HepG2 (cell line): ENCODE results near the gene LIME1. TPM values are rescaled to one million over a fixed set of nuclear protein-coding genes. Genes with fewer than 3 reads are reported as not detected.

Experiments
- EP300 ChIP-seq, 3 experiments: sonication (generic) in 1 of 3; formaldehyde crosslinking in 1 of 3; IDR thresholded peaks; 2 replicates each; pipeline versions ENCODE4 v1.5.1 to v1.6.1; 2011 to 2020; ENCODE audit warnings: low read depth in 2 of 3, low read length in 2 of 3, borderline replicate concordance in 1 of 3, improper control_type of control experiment in 1 of 3, mild to moderate bottlenecking in 1 of 3, missing genetic modification reagents in 1 of 3, moderate library complexity in 1 of 3
- HOXA3 ChIP-seq: sonication (generic); formaldehyde crosslinking; IDR thresholded peaks from 2 replicates; pipeline ENCODE4 v1.5.0; 2020; ENCODE audit warnings: missing genetic modification reagents
- KLF12 ChIP-seq: sonication (generic); formaldehyde crosslinking; IDR thresholded peaks from 2 replicates; pipeline ENCODE4 v1.4.0; 2020; ENCODE audit warnings: missing genetic modification reagents, borderline replicate concordance
- KLF13 ChIP-seq: sonication (generic); formaldehyde crosslinking; IDR thresholded peaks from 2 replicates; pipeline ENCODE4 v1.4.0; 2020; ENCODE audit warnings: mild to moderate bottlenecking, missing genetic modification reagents
- KLF15 ChIP-seq: sonication (generic); formaldehyde crosslinking; IDR thresholded peaks from 2 replicates; pipeline ENCODE4 v1.8.1; 2023; ENCODE audit warnings: borderline replicate concordance, mild to moderate bottlenecking, inconsistent platforms, missing genetic modification reagents, mixed read lengths
- MAFG ChIP-seq: sonication (generic); formaldehyde crosslinking; IDR thresholded peaks from 2 replicates; pipeline ENCODE4 v1.5.1; 2020; ENCODE audit warnings: mild to moderate bottlenecking, missing genetic modification reagents
- MXD4 ChIP-seq: IDR thresholded peaks from 2 replicates; pipeline ENCODE4 v1.6.1; 2016; ENCODE audit warnings: mild to moderate bottlenecking, missing biosample characterization, missing genetic modification reagents
- PLRG1 ChIP-seq: fragments of 450-650 bp; conservative IDR thresholded peaks from 2 replicates; pipeline ENCODE4 v1.6.1; 2016
- POLR2A ChIP-seq, 2 experiments: IDR thresholded peaks; 2 replicates each; pipeline ENCODE4 v1.6.1; 2011; ENCODE audit warnings: low read depth in 2 of 2, low read length in 2 of 2, mild to moderate bottlenecking in 1 of 2, moderate library complexity in 1 of 2; ENCODE audit not compliant: insufficient read depth in 1 of 2
- RFXANK ChIP-seq: IDR thresholded peaks from 2 replicates; pipeline ENCODE4 v1.6.1; 2016
- ZFP37 ChIP-seq: sonication (generic); formaldehyde crosslinking; IDR thresholded peaks from 2 replicates; pipeline ENCODE4 v1.4.0; 2020; ENCODE audit warnings: missing genetic modification reagents, borderline replicate concordance
- ZMAT3 ChIP-seq: sonication (generic); formaldehyde crosslinking; conservative IDR thresholded peaks from 2 replicates; pipeline ENCODE4 v1.7.0; 2021; ENCODE audit warnings: missing genetic modification reagents
- ZNF253 ChIP-seq: sonication (generic); formaldehyde crosslinking; IDR thresholded peaks from 2 replicates; pipeline ENCODE4 v1.8.0; 2022; ENCODE audit warnings: mild to moderate bottlenecking, missing genetic modification reagents, borderline replicate concordance
- ZNF350 ChIP-seq: sonication (generic); formaldehyde crosslinking; IDR thresholded peaks from 2 replicates; pipeline ENCODE4 v1.4.0; 2020; ENCODE audit warnings: mild to moderate bottlenecking, low read depth, missing genetic modification reagents, borderline replicate concordance
- ZNF510 ChIP-seq: sonication (generic); formaldehyde crosslinking; IDR thresholded peaks from 2 replicates; pipeline ENCODE4 v1.4.0; 2020; ENCODE audit warnings: low read depth, mild to moderate bottlenecking, missing genetic modification reagents
- ZNF614 ChIP-seq: IDR thresholded peaks from 2 replicates; pipeline ENCODE4 v1.6.1; 2018; ENCODE audit warnings: missing biosample characterization, missing genetic modification reagents, inconsistent platforms, borderline replicate concordance
- ZNF703 ChIP-seq: sonication (generic); formaldehyde crosslinking; IDR thresholded peaks from 2 replicates; pipeline ENCODE4 v1.5.1; 2020; ENCODE audit warnings: missing genetic modification reagents, mild to moderate bottlenecking, moderate library complexity, borderline replicate concordance
- ZNF75D ChIP-seq: sonication (generic); formaldehyde crosslinking; IDR thresholded peaks from 2 replicates; pipeline ENCODE4 v1.8.1; 2023; ENCODE audit warnings: missing genetic modification reagents, mild to moderate bottlenecking, borderline replicate concordance
- ZNF788 ChIP-seq: sonication (generic); formaldehyde crosslinking; IDR thresholded peaks from 2 replicates; pipeline ENCODE4 v1.5.0; 2020; ENCODE audit warnings: mild to moderate bottlenecking, missing genetic modification reagents, borderline replicate concordance
- polyA plus RNA-seq, 8 experiments: library from polyadenylated mRNA; depleted of rRNA in 3 of 8; stranded (reverse) in 7 of 8; unstranded in 1 of 8; fragments of >200 nt; fragmentation: Illumina TruSeq in 4 of 8; extraction: Trizol in 4 of 8; gene quantifications; 2 replicates each; pipeline versions ENCODE4 v1.2.1 to v1.2.3, GENCODE V29; 2011 to 2016; ENCODE audit warnings: low read depth in 4 of 8, missing spikeins in 1 of 8, mixed read lengths in 1 of 8; ENCODE audit not compliant: insufficient read depth in 1 of 8
- total RNA-seq, 5 experiments: library from RNA; depleted of rRNA; stranded (reverse); fragments of >200 nt; fragmentation: Illumina TruSeq; extraction: Trizol; gene quantifications; 2 replicates each; pipeline ENCODE4 v1.2.3, GENCODE V29; 2016; ENCODE audit warnings: low read depth in 1 of 5
- TF ChIP-seq, protein P1 (sequence below): sonication (generic); formaldehyde crosslinking; IDR thresholded peaks from 2 replicates; pipeline ENCODE4 v1.4.0; 2020; ENCODE audit warnings: missing genetic modification reagents, borderline replicate concordance
- TF ChIP-seq, protein P2 (sequence below): IDR thresholded peaks from 2 replicates; pipeline ENCODE4 v1.6.1; 2018; ENCODE audit warnings: missing genetic modification reagents, mild to moderate bottlenecking, missing compliant biosample characterization

The LIME1 gene
- total and polyA plus RNA-seq, 2 of the 13 experiments (the other 11 are each of a cell fraction or from before 2014, with no cell fraction given) = 13.0 to 61.5 TPM

DNA sequence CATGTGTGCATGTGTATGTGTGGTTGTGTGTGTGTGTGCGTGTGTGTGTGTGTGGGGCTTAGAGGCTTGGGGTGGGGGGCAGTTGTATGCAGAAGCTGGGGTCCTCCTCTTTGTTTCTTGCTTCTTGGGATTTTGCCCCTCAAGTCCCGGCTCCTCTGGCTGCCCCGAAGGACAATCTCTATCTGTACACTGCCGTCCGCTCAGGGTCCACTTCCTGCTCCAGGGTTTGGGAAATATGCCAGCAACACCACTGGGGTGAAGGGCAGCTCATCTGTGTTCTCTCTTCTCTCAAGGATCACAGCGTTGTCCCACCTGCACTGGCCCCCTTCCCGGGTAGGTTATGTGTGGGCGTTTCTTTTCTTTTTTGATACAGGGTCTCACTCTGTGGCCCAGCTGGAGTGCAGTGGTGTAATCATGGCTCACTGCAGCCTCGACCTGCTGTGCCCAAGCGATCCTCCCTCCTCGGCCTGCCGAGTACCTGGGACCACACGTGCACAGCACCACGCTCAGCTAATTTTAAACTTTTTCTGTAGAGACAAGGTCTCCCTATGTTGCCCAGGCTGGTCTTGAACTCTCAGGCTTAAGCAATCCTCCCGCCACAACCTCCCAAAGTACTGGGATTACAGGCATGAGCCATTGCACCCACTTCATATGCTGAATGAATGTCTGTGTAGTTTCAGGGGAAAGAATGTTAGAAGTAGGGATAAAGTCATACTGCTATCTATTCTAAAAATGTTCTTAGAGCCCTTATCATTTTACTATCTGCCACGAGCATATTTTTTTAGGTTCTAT is 28.8 kb downstream of the LIME1 start (continued):
- TF ChIP-seq, protein P1, sequence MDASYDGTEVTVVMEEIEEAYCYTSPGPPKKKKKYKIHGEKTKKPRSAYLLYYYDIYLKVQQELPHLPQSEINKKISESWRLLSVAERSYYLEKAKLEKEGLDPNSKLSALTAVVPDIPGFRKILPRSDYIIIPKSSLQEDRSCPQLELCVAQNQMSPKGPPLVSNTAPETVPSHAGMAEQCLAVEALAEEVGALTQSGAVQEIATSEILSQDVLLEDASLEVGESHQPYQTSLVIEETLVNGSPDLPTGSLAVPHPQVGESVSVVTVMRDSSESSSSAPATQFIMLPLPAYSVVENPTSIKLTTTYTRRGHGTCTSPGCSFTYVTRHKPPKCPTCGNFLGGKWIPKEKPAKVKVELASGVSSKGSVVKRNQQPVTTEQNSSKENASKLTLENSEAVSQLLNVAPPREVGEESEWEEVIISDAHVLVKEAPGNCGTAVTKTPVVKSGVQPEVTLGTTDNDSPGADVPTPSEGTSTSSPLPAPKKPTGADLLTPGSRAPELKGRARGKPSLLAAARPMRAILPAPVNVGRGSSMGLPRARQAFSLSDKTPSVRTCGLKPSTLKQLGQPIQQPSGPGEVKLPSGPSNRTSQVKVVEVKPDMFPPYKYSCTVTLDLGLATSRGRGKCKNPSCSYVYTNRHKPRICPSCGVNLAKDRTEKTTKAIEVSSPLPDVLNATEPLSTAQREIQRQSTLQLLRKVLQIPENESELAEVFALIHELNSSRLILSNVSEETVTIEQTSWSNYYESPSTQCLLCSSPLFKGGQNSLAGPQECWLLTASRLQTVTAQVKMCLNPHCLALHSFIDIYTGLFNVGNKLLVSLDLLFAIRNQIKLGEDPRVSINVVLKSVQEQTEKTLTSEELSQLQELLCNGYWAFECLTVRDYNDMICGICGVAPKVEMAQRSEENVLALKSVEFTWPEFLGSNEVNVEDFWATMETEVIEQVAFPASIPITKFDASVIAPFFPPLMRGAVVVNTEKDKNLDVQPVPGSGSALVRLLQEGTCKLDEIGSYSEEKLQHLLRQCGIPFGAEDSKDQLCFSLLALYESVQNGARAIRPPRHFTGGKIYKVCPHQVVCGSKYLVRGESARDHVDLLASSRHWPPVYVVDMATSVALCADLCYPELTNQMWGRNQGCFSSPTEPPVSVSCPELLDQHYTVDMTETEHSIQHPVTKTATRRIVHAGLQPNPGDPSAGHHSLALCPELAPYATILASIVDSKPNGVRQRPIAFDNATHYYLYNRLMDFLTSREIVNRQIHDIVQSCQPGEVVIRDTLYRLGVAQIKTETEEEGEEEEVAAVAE (CRISPR knock-in tag) = no peak
- TF ChIP-seq RFXANK (no peak), ZNF75D (CRISPR knock-in tag) (no peak), MXD4 (CRISPR knock-in tag) (no peak), KLF13 (CRISPR knock-in tag) (no peak), POLR2A (IDR thresholded peaks at IDR 0.05; ENCODE audit: insufficient read depth in 1 of 2, low read depth in 2 of 2, low read length in 2 of 2) (no peak), KLF12 (CRISPR knock-in tag) (0 out of 2 replicates have a peak, but pooled peaks have one; percentile 18), ZMAT3 (CRISPR knock-in tag) (peak; percentile 78; the same call in 1 of the 2 replicates), MAFG (CRISPR knock-in tag) (no peak), ZNF253 (CRISPR knock-in tag) (no peak), ZNF350 (peak; percentile 62; the same call in 1 of the 2 replicates), ZNF703 (CRISPR knock-in tag) (no peak), ZNF614 (peak; percentile 48; the same call in 1 of the 2 replicates), ZNF510 (CRISPR knock-in tag) (no peak), EP300 (IDR thresholded peaks at IDR 0.05; ENCODE audit: low read depth in 2 of 2, low read length in 2 of 2) (no peak), EP300 (CRISPR knock-in tag; IDR thresholded peaks at IDR 0.05; ENCODE audit: borderline replicate concordance) (no peak), PLRG1 (no peak), HOXA3 (peak; percentile 69; the same call in 1 of the 2 replicates), ZNF788 (CRISPR knock-in tag) (no peak; the same call in 1 of the 2 replicates), KLF15 (CRISPR knock-in tag) (0 out of 2 replicates have a peak, but pooled peaks have one; percentile 1), ZFP37 (0 out of 2 replicates have a peak, but pooled peaks have one; percentile 53)
- TF ChIP-seq, protein P2, sequence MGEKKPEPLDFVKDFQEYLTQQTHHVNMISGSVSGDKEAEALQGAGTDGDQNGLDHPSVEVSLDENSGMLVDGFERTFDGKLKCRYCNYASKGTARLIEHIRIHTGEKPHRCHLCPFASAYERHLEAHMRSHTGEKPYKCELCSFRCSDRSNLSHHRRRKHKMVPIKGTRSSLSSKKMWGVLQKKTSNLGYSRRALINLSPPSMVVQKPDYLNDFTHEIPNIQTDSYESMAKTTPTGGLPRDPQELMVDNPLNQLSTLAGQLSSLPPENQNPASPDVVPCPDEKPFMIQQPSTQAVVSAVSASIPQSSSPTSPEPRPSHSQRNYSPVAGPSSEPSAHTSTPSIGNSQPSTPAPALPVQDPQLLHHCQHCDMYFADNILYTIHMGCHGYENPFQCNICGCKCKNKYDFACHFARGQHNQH (CRISPR knock-in tag) = peak; percentile 41
